Epithelial cell of proximal tubule (primary cell): ENCODE data around the gene ZFP90. TPM values are rescaled to one million over a fixed set of nuclear protein-coding genes. Genes with fewer than 3 reads are reported as not detected.

Experiments
- DNase-seq: peaks from one replicate; pipeline ENCODE4 v3.0.0-alpha.2; 2011; ENCODE audit warnings: low read depth
- H3K4me3 ChIP-seq: 2 replicates; pipeline ENCODE4 v1.5.1; 2011; ENCODE audit warnings: low read depth, mild to moderate bottlenecking, low read length
- total RNA-seq: library from RNA; depleted of rRNA; stranded (reverse); fragments of >200 nt; gene quantifications from 2 replicates; pipeline ENCODE4 v1.2.3, GENCODE V29; 2015
- TF ChIP-seq, protein P1 (sequence below): conservative IDR thresholded peaks from 2 replicates; pipeline ENCODE4 v1.5.1; 2012; ENCODE audit warnings: low read depth, mild to moderate bottlenecking, low read length

The ZFP90 gene
- total RNA-seq, 1 donor from 2014 or later, result 23.9 TPM

DNA sequence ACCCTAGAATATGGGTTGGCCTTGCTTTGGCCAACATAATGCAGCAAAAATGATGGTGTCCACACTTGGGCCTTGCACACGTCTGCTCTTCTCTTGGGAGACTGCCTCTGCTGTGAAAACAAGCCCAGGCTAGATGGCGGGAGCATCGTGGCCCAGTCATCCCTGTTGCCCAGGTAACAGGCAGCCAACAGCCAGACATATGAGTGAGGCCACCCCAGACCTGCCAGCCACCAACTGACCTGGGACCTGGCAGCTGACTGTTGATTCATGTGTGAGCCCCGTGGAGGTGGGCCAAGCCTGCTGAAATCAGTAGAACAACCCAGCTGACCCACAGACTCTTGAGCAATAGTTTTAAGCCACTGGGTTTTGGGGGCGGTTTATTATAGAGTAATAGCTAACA lies 66.7 kb downstream of the ZFP90 start:
- TF ChIP-seq, protein P1, sequence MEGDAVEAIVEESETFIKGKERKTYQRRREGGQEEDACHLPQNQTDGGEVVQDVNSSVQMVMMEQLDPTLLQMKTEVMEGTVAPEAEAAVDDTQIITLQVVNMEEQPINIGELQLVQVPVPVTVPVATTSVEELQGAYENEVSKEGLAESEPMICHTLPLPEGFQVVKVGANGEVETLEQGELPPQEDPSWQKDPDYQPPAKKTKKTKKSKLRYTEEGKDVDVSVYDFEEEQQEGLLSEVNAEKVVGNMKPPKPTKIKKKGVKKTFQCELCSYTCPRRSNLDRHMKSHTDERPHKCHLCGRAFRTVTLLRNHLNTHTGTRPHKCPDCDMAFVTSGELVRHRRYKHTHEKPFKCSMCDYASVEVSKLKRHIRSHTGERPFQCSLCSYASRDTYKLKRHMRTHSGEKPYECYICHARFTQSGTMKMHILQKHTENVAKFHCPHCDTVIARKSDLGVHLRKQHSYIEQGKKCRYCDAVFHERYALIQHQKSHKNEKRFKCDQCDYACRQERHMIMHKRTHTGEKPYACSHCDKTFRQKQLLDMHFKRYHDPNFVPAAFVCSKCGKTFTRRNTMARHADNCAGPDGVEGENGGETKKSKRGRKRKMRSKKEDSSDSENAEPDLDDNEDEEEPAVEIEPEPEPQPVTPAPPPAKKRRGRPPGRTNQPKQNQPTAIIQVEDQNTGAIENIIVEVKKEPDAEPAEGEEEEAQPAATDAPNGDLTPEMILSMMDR, result no peak
- DNase-seq, result peak; percentile 54

GRCh38 chr16:68607443-68607842 lies 68.4 kb downstream of the ZFP90 start:
- H3K4me3 ChIP-seq, result no peak overlapping the region
- TF ChIP-seq, protein P1, result no peak
- no peak for DNase-seq

More for the DNA sequence above, 66.7 kb downstream of the ZFP90 start:
- H3K4me3 ChIP-seq, result no peak overlapping the region

- TF ChIP-seq, protein P1, result no peak
- no peak for DNase-seq
- no peak overlapping the region for H3K4me3 ChIP-seq
Observed at GRCh38 chr16:68608330-68608729, 69.2 kb downstream of the ZFP90 start.

GRCh38 chr16:68612996-68613395 lies 73.9 kb downstream of the ZFP90 start:
- no peak for DNase-seq
- H3K4me3 ChIP-seq, result no peak overlapping the region
- TF ChIP-seq, protein P1, result no peak

DNA sequence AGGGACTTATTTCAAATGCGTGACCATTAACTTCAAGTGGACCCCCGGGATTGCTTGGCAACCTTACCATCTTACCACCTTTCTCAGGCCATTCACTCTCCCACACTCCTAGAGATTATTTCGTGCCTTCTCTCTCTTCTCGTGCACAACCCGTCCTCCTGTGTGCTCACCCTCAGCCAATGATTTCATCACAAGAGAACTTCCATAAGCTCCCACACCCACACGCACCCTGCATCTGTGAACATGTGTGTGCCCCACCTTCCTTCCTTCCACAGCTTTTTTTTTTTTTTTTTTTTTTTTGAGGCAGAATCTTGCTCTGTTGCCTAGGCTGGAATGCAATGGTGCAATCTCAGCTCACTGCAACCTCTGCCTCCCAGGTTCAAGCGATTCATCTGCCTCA lies 78.6 kb downstream of the ZFP90 start:
- no peak for DNase-seq
- TF ChIP-seq, protein P1, result no peak
- no peak overlapping the region for H3K4me3 ChIP-seq

Other genes with a start within 250 kb of the ZFP90 start
- gene SLC7A6OS, start 228.3 kb upstream of the ZFP90 start, total RNA-seq, result 10.3 and 14.2 TPM in 2 replicates
- gene PRMT7, start 228.3 kb upstream of the ZFP90 start, total RNA-seq, result 32.1 and 50.6 TPM in 2 replicates
- gene SMPD3, start 90.8 kb upstream of the ZFP90 start, total RNA-seq, result 0.07 TPM in 1 of 2 replicates, not detected in the other
- 91.2 and 174 TPM in 2 replicates for gene CDH3, start 106.0 kb downstream of the ZFP90 start, total RNA-seq
- gene CDH1, start 198.0 kb downstream of the ZFP90 start, total RNA-seq, result 29.2 and 56.8 TPM in 2 replicates